HepG2 (cell line): ENCODE measurements around the gene NUDT19. TPM values are rescaled to one million over a fixed set of nuclear protein-coding genes. Genes with fewer than 3 reads are reported as not detected.

Experiments used
- ELF3 ChIP-seq: IDR thresholded peaks from 2 replicates; pipeline ENCODE4 v1.6.1; 2016; ENCODE audit warnings: missing genetic modification reagents, missing compliant biosample characterization
- GFI1 ChIP-seq: sonication (generic); formaldehyde crosslinking; IDR thresholded peaks from 2 replicates; pipeline ENCODE4 v1.5.0; 2020; ENCODE audit warnings: missing genetic modification reagents, mild to moderate bottlenecking, borderline replicate concordance
- HNRNPL ChIP-seq: fragments of 200-400 bp; formaldehyde crosslinking; IDR thresholded peaks from 2 replicates; pipeline ENCODE4 v1.6.1; 2017; ENCODE audit warnings: mild to moderate bottlenecking, low read depth, low read length
- HOXA9 ChIP-seq: sonication (generic); formaldehyde crosslinking; IDR thresholded peaks from 2 replicates; pipeline ENCODE4 v1.8.1; 2022; ENCODE audit warnings: missing genetic modification reagents, mild to moderate bottlenecking, moderate library complexity, borderline replicate concordance
- JDP2 ChIP-seq: sonication (generic); formaldehyde crosslinking; IDR thresholded peaks from 2 replicates; pipeline ENCODE4 v1.8.1; 2022; ENCODE audit warnings: missing genetic modification reagents, borderline replicate concordance
- MED8 ChIP-seq: sonication (generic); formaldehyde crosslinking; IDR thresholded peaks from 2 replicates; pipeline ENCODE4 v1.8.1; 2023; ENCODE audit warnings: mild to moderate bottlenecking, missing genetic modification reagents; ENCODE audit not compliant: insufficient replicate concordance
- MIXL1 ChIP-seq: IDR thresholded peaks from 2 replicates; pipeline ENCODE4 v1.6.1; 2016
- PAF1 ChIP-seq: IDR thresholded peaks from 2 replicates; pipeline ENCODE4 v1.6.1; 2016; ENCODE audit warnings: missing genetic modification reagents, missing compliant biosample characterization
- POLR2A ChIP-seq, 2 experiments: IDR thresholded peaks; 2 replicates each; pipeline ENCODE4 v1.6.1; 2011; ENCODE audit warnings: low read depth in 2 of 2, low read length in 2 of 2, mild to moderate bottlenecking in 1 of 2, moderate library complexity in 1 of 2; ENCODE audit not compliant: insufficient read depth in 1 of 2
- SMYD3 ChIP-seq: sonication (generic); formaldehyde crosslinking; IDR thresholded peaks from 2 replicates; pipeline ENCODE4 v1.8.1; 2023; ENCODE audit warnings: mild to moderate bottlenecking, missing genetic modification reagents
- TBL1XR1 ChIP-seq: fragments of 150-350 bp; IDR thresholded peaks from 2 replicates; pipeline ENCODE4 v1.6.1; 2014; ENCODE audit warnings: borderline replicate concordance, low read length; ENCODE audit not compliant: partially characterized antibody
- ZNF326 ChIP-seq: sonication (generic); formaldehyde crosslinking; IDR thresholded peaks from 2 replicates; pipeline ENCODE4 v1.4.0; 2020; ENCODE audit warnings: missing genetic modification reagents, borderline replicate concordance
- ZNF333 ChIP-seq: sonication (generic); formaldehyde crosslinking; IDR thresholded peaks from 2 replicates; pipeline ENCODE4 v1.4.0; 2020; ENCODE audit warnings: mild to moderate bottlenecking, missing genetic modification reagents, borderline replicate concordance
- ZNF33B ChIP-seq: sonication (generic); formaldehyde crosslinking; IDR thresholded peaks from 2 replicates; pipeline ENCODE4 v1.5.1; 2020; ENCODE audit warnings: mild to moderate bottlenecking, missing genetic modification reagents
- ZNF749 ChIP-seq: sonication (generic); formaldehyde crosslinking; IDR thresholded peaks from 2 replicates; pipeline ENCODE4 v1.8.0; 2022; ENCODE audit warnings: mild to moderate bottlenecking, missing genetic modification reagents, moderate library complexity, borderline replicate concordance
- ZNF776 ChIP-seq: sonication (generic); formaldehyde crosslinking; IDR thresholded peaks from 2 replicates; pipeline ENCODE4 v1.4.0; 2020; ENCODE audit warnings: mild to moderate bottlenecking, missing genetic modification reagents
- polyA plus RNA-seq, 8 experiments: library from polyadenylated mRNA; depleted of rRNA in 3 of 8; stranded (reverse) in 7 of 8; unstranded in 1 of 8; fragments of >200 nt; fragmentation: Illumina TruSeq in 4 of 8; extraction: Trizol in 4 of 8; gene quantifications; 2 replicates each; pipeline versions ENCODE4 v1.2.1 to v1.2.3, GENCODE V29; 2011 to 2016; ENCODE audit warnings: low read depth in 4 of 8, missing spikeins in 1 of 8, mixed read lengths in 1 of 8; ENCODE audit not compliant: insufficient read depth in 1 of 8
- total RNA-seq, 5 experiments: library from RNA; depleted of rRNA; stranded (reverse); fragments of >200 nt; fragmentation: Illumina TruSeq; extraction: Trizol; gene quantifications; 2 replicates each; pipeline ENCODE4 v1.2.3, GENCODE V29; 2016; ENCODE audit warnings: low read depth in 1 of 5
- TF ChIP-seq, protein P1 (sequence below): sonication (generic); formaldehyde crosslinking; IDR thresholded peaks from 2 replicates; pipeline ENCODE4 v1.5.0; 2020; ENCODE audit warnings: mild to moderate bottlenecking, missing genetic modification reagents
- TF ChIP-seq, protein P2 (sequence below): sonication (generic); formaldehyde crosslinking; IDR thresholded peaks from 2 replicates; pipeline ENCODE4 v1.9.0; 2021; ENCODE audit warnings: mild to moderate bottlenecking, missing genetic modification reagents
- TF ChIP-seq, protein P3 (sequence below): sonication (generic); formaldehyde crosslinking; IDR thresholded peaks from 2 replicates; pipeline ENCODE4 v1.5.0; 2020; ENCODE audit warnings: missing genetic modification reagents

Gene NUDT19
- total and polyA plus RNA-seq, 2 of the 13 experiments (the other 11 are each of a cell fraction or from before 2014, with no cell fraction given) = 3.1 to 3.6 TPM

DNA sequence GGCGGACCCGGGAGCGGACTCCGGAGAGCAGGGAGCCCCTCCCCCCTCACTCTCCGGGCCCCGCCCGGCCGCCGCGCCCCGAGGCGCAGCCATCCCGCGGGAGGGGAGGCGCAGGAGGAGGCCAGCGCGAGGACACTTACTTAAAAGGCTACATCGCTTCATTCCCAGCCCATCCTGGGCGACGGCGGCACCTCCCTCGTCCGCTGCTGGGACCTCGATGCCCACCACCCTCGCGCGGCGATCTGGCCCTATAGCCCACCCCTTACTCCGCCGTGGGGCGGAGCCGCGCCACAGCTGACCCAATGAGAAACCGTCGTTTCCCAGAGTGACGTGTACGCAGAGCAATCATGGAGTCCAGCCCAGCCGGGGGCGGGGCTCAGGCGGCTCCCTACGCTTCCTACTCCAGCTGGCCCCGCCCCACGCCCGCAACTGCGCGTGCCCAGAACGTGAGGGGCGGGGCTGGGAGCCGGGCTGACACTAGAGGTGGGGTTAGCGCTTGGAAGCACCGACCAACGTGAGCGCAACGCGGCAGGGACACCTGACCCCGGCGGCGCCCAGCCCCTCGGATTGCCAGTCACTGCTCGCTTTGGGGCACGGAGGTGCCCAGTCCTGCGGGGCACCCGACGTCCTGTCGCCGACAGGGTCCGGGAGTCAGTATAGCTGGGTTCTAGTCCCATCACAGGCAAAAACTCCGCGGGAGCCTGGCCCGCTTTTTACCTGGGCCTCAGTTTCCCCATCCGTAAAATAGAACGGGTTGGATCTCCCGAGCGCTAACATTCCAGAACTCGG, 16.5 kb upstream of the NUDT19 start, which contains the start of gene ANKRD27 (continued):
- TF ChIP-seq JDP2 (CRISPR knock-in tag) (no peak), ZNF33B (CRISPR knock-in tag) (0 out of 2 replicates have a peak, but pooled peaks have one; percentile 33), ZNF333 (CRISPR knock-in tag) (peak; percentile 0; the same call in 1 of the 2 replicates), PAF1 (CRISPR knock-in tag) (no peak), ZNF326 (CRISPR knock-in tag) (no peak), SMYD3 (CRISPR knock-in tag) (no peak), ZNF776 (no peak), HNRNPL (peak; percentile 71), HOXA9 (no peak), MED8 (no peak), POLR2A (IDR thresholded peaks at IDR 0.05; ENCODE audit: insufficient read depth in 1 of 2, low read depth in 2 of 2, low read length in 2 of 2) (peak; percentile 57 to 87; a peak in 3 of 4 replicates), TBL1XR1 (no peak), ZNF749 (CRISPR knock-in tag) (no peak), ELF3 (0 out of 2 replicates have a peak, but pooled peaks have one; percentile 8), MIXL1 (CRISPR knock-in tag) (no peak), GFI1 (CRISPR knock-in tag) (no peak; the same call in 1 of the 2 replicates)
- TF ChIP-seq, protein P1, sequence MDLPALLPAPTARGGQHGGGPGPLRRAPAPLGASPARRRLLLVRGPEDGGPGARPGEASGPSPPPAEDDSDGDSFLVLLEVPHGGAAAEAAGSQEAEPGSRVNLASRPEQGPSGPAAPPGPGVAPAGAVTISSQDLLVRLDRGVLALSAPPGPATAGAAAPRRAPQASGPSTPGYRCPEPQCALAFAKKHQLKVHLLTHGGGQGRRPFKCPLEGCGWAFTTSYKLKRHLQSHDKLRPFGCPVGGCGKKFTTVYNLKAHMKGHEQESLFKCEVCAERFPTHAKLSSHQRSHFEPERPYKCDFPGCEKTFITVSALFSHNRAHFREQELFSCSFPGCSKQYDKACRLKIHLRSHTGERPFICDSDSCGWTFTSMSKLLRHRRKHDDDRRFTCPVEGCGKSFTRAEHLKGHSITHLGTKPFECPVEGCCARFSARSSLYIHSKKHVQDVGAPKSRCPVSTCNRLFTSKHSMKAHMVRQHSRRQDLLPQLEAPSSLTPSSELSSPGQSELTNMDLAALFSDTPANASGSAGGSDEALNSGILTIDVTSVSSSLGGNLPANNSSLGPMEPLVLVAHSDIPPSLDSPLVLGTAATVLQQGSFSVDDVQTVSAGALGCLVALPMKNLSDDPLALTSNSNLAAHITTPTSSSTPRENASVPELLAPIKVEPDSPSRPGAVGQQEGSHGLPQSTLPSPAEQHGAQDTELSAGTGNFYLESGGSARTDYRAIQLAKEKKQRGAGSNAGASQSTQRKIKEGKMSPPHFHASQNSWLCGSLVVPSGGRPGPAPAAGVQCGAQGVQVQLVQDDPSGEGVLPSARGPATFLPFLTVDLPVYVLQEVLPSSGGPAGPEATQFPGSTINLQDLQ (CRISPR knock-in tag) = no peak
- TF ChIP-seq, protein P2, sequence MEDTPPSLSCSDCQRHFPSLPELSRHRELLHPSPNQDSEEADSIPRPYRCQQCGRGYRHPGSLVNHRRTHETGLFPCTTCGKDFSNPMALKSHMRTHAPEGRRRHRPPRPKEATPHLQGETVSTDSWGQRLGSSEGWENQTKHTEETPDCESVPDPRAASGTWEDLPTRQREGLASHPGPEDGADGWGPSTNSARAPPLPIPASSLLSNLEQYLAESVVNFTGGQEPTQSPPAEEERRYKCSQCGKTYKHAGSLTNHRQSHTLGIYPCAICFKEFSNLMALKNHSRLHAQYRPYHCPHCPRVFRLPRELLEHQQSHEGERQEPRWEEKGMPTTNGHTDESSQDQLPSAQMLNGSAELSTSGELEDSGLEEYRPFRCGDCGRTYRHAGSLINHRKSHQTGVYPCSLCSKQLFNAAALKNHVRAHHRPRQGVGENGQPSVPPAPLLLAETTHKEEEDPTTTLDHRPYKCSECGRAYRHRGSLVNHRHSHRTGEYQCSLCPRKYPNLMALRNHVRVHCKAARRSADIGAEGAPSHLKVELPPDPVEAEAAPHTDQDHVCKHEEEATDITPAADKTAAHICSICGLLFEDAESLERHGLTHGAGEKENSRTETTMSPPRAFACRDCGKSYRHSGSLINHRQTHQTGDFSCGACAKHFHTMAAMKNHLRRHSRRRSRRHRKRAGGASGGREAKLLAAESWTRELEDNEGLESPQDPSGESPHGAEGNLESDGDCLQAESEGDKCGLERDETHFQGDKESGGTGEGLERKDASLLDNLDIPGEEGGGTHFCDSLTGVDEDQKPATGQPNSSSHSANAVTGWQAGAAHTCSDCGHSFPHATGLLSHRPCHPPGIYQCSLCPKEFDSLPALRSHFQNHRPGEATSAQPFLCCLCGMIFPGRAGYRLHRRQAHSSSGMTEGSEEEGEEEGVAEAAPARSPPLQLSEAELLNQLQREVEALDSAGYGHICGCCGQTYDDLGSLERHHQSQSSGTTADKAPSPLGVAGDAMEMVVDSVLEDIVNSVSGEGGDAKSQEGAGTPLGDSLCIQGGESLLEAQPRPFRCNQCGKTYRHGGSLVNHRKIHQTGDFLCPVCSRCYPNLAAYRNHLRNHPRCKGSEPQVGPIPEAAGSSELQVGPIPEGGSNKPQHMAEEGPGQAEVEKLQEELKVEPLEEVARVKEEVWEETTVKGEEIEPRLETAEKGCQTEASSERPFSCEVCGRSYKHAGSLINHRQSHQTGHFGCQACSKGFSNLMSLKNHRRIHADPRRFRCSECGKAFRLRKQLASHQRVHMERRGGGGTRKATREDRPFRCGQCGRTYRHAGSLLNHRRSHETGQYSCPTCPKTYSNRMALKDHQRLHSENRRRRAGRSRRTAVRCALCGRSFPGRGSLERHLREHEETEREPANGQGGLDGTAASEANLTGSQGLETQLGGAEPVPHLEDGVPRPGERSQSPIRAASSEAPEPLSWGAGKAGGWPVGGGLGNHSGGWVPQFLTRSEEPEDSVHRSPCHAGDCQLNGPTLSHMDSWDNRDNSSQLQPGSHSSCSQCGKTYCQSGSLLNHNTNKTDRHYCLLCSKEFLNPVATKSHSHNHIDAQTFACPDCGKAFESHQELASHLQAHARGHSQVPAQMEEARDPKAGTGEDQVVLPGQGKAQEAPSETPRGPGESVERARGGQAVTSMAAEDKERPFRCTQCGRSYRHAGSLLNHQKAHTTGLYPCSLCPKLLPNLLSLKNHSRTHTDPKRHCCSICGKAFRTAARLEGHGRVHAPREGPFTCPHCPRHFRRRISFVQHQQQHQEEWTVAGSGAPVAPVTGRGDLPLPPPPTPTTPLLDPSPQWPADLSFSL (CRISPR knock-in tag) = no peak
- TF ChIP-seq, protein P3, sequence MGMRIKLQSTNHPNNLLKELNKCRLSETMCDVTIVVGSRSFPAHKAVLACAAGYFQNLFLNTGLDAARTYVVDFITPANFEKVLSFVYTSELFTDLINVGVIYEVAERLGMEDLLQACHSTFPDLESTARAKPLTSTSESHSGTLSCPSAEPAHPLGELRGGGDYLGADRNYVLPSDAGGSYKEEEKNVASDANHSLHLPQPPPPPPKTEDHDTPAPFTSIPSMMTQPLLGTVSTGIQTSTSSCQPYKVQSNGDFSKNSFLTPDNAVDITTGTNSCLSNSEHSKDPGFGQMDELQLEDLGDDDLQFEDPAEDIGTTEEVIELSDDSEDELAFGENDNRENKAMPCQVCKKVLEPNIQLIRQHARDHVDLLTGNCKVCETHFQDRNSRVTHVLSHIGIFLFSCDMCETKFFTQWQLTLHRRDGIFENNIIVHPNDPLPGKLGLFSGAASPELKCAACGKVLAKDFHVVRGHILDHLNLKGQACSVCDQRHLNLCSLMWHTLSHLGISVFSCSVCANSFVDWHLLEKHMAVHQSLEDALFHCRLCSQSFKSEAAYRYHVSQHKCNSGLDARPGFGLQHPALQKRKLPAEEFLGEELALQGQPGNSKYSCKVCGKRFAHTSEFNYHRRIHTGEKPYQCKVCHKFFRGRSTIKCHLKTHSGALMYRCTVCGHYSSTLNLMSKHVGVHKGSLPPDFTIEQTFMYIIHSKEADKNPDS = no peak
